ENCODE measurements around the gene C1orf185.

Gene C1orf185

GRCh38 chr1:51101976-51102375, at the start of gene C1orf185:
Gene C1orf185, plus strand, starts transcription at chr1:51102228. Its CDS starts 6 bp downstream, at chr1:51102234.
- TF ChIP-seq, protein P1, sequence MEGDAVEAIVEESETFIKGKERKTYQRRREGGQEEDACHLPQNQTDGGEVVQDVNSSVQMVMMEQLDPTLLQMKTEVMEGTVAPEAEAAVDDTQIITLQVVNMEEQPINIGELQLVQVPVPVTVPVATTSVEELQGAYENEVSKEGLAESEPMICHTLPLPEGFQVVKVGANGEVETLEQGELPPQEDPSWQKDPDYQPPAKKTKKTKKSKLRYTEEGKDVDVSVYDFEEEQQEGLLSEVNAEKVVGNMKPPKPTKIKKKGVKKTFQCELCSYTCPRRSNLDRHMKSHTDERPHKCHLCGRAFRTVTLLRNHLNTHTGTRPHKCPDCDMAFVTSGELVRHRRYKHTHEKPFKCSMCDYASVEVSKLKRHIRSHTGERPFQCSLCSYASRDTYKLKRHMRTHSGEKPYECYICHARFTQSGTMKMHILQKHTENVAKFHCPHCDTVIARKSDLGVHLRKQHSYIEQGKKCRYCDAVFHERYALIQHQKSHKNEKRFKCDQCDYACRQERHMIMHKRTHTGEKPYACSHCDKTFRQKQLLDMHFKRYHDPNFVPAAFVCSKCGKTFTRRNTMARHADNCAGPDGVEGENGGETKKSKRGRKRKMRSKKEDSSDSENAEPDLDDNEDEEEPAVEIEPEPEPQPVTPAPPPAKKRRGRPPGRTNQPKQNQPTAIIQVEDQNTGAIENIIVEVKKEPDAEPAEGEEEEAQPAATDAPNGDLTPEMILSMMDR (IDR thresholded peaks at IDR 0.05), result no peak

DNA sequence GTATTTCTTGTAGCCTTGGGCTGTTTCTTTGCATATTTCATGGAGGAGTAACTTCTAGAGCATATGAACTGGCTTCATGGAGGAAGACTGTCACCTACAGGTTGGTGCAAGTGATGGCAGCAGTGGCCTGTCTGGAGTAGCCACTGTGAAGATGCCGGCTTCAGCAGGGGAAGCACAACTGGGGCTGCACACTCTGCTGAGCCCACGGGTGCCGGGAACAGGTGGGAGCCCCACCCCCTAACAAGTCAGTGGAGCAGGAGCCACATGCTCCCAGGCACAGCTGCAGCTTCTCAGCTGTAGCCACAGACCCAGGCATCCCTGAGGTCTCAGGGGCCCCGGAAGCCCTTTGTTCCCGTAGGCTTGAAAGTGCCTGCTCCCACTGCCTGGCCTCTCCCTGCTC, 43.2 kb upstream of the C1orf185 start:
- TF ChIP-seq, protein P1 (IDR thresholded peaks at IDR 0.05), result peak; percentile 55

DNA sequence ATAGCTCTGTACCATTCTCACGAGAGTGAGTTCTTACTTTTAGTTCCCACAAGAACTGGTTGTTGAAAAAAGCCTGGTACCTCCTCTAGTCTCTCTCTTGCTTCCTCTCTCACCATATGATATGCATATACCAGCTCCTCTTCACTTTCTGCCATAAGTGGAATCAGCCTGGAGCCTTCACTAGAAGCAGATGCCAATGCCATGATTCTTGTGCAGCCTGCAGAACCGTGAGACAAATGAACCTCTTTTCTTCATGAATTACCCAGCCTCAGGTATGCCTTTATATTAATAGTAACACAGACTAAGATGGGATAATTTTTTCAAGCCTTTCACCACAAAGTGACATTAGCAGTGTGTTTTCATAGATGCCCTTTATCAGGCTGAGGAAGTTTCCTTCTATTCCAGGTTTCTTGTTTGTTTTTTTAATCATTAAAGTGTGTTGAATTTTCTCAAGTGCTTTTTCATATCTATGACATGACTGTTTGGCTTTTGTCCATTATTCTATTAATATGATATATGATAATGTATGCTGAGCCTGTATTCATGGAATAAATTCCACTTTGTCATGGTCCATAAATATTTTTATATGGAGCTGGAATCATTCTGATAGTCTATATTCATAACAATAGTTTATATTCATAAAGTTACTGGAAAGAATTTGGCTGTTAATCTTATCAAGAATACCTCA, 40.7 kb upstream of the C1orf185 start:
- TF ChIP-seq, protein P1 (IDR thresholded peaks at IDR 0.05), result no peak

DNA sequence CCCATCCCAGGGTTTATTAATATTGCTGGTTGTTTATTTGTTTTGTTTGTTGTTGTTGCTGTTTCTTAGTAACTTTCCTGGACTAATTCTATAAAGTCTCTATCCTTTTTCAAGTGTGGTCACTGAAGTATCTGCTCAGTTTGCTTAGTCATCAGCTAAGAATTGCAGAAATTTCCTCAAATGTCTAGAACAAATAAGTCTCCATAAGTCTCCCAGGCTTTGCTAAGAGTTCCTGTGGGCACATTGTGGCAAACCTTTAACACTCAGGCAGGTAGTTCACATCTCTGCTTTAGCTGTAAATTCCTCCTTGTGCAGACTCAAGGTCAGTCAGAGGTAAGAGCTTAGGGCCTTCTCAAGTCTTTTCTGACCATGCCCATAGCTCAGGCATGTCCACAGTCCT, 38.9 kb upstream of the C1orf185 start:
- TF ChIP-seq, protein P1 (IDR thresholded peaks at IDR 0.05), result no peak

DNA sequence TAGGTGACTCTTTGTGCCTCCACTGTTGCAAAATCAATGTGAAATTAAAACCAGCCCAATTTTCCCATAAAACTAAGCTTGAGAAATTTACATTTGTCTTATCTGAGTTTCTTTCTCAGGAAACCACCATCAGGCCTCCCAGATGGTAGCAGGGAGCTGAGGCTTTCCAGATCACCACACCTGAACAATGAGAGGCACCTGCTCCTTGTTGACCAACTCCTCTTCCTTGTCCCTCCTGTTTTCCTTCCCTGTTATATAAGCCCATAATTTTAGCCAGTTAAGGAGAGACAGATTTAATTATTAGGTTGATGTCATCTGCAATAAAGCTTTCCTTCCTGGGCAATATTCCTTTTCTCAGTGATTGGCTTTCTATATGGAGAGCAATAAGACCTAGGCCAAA, 32.0 kb upstream of the C1orf185 start:
- TF ChIP-seq, protein P1 (IDR thresholded peaks at IDR 0.05), result no peak

- TF ChIP-seq, protein P1 (IDR thresholded peaks at IDR 0.05), result no peak
Measured at GRCh38 chr1:51070640-51071039, 31.4 kb upstream of the C1orf185 start.

DNA sequence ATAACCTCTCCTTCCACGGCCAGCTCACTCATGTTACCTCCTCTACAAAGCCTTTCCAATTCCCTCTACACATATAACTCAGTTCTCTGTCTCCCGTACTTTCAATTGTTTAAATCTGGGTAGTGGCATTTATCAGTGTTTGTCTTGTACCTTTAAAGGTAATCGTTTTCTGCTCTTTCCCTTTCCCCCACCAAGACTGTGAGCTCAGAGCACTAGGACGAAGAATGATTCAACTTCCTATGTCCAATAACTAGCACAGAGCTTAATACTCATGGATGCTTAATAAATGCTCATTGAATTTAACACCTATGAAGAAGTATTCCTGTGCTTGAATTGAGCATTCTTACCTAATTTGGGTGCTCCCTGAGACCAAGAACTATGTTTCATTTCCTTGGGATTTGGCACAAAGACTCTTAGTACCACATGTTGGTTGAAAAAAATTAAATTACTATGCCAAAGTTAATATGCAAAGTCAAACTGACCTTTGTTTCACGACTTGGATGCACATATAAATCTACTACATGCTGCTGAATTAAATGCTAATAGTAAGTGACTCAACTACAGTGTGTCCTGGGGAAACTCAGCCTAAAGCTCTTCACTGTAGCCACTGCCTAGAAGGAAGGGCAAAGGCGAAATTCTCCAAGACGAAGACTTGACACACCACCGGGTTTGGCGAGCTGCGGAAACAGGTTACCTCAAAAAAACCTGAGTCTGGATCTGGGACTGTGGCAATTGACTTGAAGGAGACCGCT, 30.6 kb upstream of the C1orf185 start:
- TF ChIP-seq, protein P1 (IDR thresholded peaks at IDR 0.05), result no peak

Measured in LNCAP (cell line).